Kidney epithelial cell (primary cell): ENCODE data around the gene ELF2. TPM values are rescaled to one million over a fixed set of nuclear protein-coding genes. Genes with fewer than 3 reads are reported as not detected.
A peak's percentile ranks its signal among the peaks of the same experiment; 100 is the strongest.

Source experiments
- DNase-seq: peaks from one replicate; pipeline ENCODE4 v3.0.0-alpha.2; 2010; ENCODE audit warnings: low read depth
- H3K27me3 ChIP-seq: 2 replicates; pipeline ENCODE4 v1.6.0; 2011; ENCODE audit warnings: low read length; ENCODE audit not compliant: control insufficient read depth, insufficient read depth
- H3K36me3 ChIP-seq: 2 replicates; pipeline ENCODE4 v1.5.1; 2011; ENCODE audit warnings: low read length; ENCODE audit not compliant: control insufficient read depth, insufficient read depth
- H3K4me3 ChIP-seq: 2 replicates; pipeline ENCODE4 v1.5.1; 2011; ENCODE audit warnings: low read depth, mild to moderate bottlenecking, control low read depth, low read length
- CTCF ChIP-seq: IDR thresholded peaks from 2 replicates; pipeline ENCODE4 v1.5.1; 2011; ENCODE audit warnings: mild to moderate bottlenecking, moderate library complexity, low read length, control low read depth, inconsistent platforms; ENCODE audit not compliant: insufficient read depth, poor library complexity, severe bottlenecking
- total RNA-seq: library from RNA; depleted of rRNA; stranded (reverse); fragments of >200 nt; gene quantifications from 2 replicates; pipeline ENCODE4 v1.2.3, GENCODE V29; 2015

The ELF2 gene
- total RNA-seq, 1 donor from 2014 or later = 14.3 TPM

DNA sequence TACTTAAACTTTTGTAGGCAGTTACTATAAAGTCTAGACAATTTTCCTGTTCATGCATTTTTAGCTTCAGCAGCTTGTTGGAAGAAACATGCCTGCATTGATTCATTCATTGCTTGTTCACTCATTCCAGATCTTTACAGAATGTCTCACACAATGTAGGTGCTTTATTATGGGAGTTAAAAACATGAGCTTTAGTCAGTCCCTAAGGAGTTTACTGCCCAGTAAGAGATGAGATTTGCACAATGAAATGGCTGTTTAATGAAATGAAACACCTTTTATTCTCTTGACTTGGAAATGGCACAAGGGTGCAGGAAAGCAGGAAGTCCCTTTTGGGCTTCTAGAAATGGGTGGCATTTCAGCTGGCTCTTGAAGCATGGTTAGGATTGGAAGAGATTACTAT, 158.5 kb downstream of the ELF2 start:
- DNase-seq = no peak
- Histone ChIP-seq H3K36me3 (no peaks in the 10 kb centered on the region), H3K4me3 (no peak overlapping the region)

DNA sequence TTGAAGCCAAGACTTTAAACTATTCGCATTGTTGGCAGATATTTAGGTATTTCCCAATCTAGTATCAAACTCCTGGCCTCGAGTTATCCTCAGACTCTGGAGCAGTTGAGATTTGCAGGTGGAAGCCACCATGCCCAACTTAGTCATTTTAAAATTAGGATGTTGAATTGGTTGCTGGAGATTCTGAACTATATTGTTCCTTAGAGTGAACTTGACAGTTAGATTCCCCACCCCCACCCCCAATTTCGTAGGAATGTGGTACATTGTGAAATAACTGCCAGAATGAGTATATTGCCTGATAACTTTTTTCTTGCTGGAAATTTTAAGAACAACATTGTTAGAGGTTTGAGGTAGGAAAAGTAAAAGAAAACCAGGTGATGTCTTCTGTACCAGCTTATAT, 159.2 kb downstream of the ELF2 start:
- no peaks in the 10 kb centered on the region for H3K27me3 ChIP-seq
- H3K4me3 ChIP-seq = no peak overlapping the region
- no peaks in the 10 kb centered on the region for H3K36me3 ChIP-seq
- DNase-seq = no peak
- TF ChIP-seq CTCF = no peak

More for the DNA sequence above, 158.5 kb downstream of the ELF2 start:
- TF ChIP-seq CTCF = no peak
- H3K27me3 ChIP-seq = no peaks in the 10 kb centered on the region

DNA sequence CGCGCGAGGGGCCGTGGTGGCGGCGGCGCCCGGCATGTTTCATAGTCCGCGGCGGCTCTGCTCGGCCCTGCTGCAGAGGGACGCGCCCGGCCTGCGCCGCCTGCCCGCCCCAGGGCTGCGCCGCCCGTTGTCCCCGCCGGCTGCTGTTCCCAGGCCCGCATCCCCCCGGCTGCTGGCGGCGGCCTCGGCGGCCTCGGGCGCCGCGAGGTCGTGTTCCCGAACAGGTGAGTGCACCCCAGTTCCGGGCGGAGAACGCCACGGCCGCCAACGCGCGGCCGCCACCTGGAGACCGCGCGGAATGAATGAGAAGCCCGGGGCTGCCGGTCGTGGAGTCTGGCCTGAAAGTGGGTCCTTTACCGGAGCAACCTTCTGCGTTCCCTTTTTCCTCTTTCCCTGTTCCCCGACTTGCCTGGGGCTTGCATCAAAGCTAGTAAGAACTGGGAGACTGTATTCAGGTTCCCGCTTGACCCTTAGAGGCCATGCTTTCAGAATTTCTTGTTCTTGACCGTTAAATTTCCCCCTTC, 161.0 kb downstream of the ELF2 start:
- no peak for DNase-seq
- H3K27me3 ChIP-seq = no peaks in the 10 kb centered on the region
- no peak for TF ChIP-seq CTCF
- peak overlapping the region; percentile 55 for H3K4me3 ChIP-seq
- no peaks in the 10 kb centered on the region for H3K36me3 ChIP-seq

DNA sequence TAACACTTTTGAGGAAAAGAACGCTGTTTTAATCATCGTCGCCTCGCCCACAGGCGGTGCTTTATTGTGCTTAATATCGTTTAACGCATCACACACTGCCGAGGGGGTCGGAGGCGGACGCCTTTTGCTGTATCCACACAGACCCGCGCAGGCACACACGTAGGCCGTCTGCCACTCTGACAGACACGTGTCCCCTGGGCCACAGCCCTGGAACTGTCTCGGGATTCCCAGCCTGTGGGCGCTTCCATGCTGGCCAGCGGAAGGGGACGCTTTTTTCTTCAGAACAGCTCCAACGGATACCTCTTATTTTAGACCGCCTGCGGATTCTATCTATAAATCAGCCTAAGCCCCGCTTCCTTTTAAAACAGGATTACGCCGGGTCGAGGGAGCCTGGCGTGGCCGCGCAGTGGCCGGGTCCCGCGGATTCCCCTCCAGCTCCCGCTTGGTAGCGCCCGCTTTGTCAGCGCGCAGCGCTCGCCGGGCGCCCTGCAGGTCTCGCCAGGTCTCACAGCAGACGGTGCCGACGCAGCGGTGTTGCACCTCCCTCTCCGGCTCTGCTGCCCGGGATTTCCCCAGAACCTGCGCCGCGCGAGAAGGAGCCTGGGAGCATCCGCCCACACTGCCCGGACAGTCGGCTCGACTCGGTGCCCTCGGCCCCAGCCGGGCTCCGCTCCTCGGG, 161.6 kb downstream of the ELF2 start, which contains the start of gene NOCT:
NOCT (plus strand) TSS at position 513 of the 679 bp plus-strand sequence. CDS start 201 bp downstream, outside the sequence.
- Histone ChIP-seq H3K36me3 (no peaks in the 10 kb centered on the region), H3K4me3 (peak within 1 kb of the TSS; percentile 55), H3K27me3 (no peaks in the 10 kb centered on the region)
- DNase-seq = peak; percentile 73
- TF ChIP-seq CTCF = no peak

DNA sequence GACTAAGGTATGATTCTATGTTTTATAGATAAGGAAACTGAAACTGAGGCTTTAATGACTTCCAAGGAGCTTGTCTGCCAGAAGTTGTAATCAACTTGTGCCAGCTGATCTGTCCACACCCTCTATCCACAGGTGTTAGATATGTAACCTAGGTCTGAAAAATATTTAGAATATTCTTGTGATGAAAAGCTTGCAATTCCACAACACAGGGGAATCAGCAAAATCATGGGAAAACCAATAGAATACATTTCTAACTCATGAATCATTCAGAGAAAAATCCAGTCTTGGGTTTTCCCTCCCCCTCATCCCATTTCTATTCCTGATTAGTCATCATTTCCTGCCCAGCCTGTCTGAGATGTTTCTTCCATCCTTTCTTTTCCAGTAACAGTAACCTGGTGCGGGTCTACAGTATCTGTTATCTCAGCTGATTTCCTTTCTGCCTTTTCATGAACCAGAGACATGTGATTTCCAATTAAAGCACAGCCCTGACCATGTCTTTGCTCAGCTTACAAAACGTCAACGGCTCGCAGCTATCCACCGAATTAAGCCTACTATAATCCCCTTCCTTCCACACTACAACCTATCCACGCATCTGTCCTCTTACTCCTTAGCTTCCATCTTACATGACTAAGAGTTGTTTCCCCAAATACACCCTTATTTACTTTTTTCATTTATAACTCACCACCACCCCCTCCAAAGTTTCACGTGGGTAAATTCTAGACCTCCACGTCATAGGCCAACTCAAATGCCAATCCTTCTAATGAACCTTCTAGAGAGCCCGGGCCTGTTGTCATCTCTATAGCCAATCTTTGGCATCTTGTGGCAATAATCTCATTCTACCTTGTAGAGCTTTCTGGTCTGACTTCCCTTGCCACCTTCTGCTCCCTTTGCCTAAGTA, 162.4 kb downstream of the ELF2 start:
- DNase-seq = peak; percentile 90
- no peak for TF ChIP-seq CTCF
- H3K27me3 ChIP-seq = no peaks in the 10 kb centered on the region

More for the DNA sequence above, 162.4 kb downstream of the ELF2 start:
- Histone ChIP-seq H3K36me3 (no peaks in the 10 kb centered on the region), H3K4me3 (peak overlapping the region; percentile 30)
